ENCODE results near the gene MIB1. TPM values are rescaled to one million over a fixed set of nuclear protein-coding genes. Genes with fewer than 3 reads are reported as not detected.

Gene MIB1
- total and polyA plus RNA-seq, 2 experiments from 2014 or later = 10.8 to 56.7 TPM

- H3K4me3 ChIP-seq = no peak overlapping the region
- Mint-ChIP-seq H3K27me3 (ENCODE audit: insufficient read depth, low read depth, poor library complexity) (peaks cover 9% of the 10 kb centered on the region), H3K9me3 (no peaks in the 10 kb centered on the region), H3K27ac (no peak overlapping the region), H3K4me1 (peaks cover 46% of the 10 kb centered on the region), H3K4me3 (no peak overlapping the region), H3K36me3 (ENCODE audit: low read depth) (no peaks in the 10 kb centered on the region; the same call in 2 of the 3 replicates)
- H3K27ac ChIP-seq (ENCODE audit: low read depth) = no peak overlapping the region
- no peaks in the 10 kb centered on the region for H3K27me3 ChIP-seq (ENCODE audit: insufficient read depth)
- peak; percentile 20 to 21; a peak in 3 of 4 replicates for TF ChIP-seq CTCF (conservative IDR thresholded peaks at IDR 0.05; ENCODE audit: low read depth in 2 of 2)
- TF ChIP-seq ZNF331 (CRISPR knock-in tag; IDR thresholded peaks at IDR 0.05; ENCODE audit: low read depth) = no peak
- H2AFZ ChIP-seq = no peak overlapping the region
- H3K4me2 ChIP-seq = no peak overlapping the region
- H3K79me2 ChIP-seq (replicated peaks; ENCODE audit: insufficient read depth) = peaks cover 83% of the 10 kb centered on the region
- H3K9me2 ChIP-seq (ENCODE audit: insufficient read depth) = no peaks in the 10 kb centered on the region
- peaks cover 28% of the 10 kb centered on the region for H3K4me1 ChIP-seq (ENCODE audit: insufficient read depth)
- ATAC-seq = no peak
- H3K36me3 ChIP-seq (ENCODE audit: insufficient read depth) = no peaks in the 10 kb centered on the region
- peaks cover 50% of the 10 kb centered on the region for H4K20me1 ChIP-seq (replicated peaks; ENCODE audit: insufficient read depth)
- peak; percentile 31 for DNase-seq (ENCODE audit: low spot score)
- H3F3A ChIP-seq (replicated peaks; ENCODE audit: low read depth) = no peaks in the 10 kb centered on the region
Measured at GRCh38 chr18:21745231-21745630, 4.6 kb downstream of the MIB1 start.

- Mint-ChIP-seq H3K27ac (no peak overlapping the region; the same call in 1 of the 2 replicates), H3K27me3 (ENCODE audit: insufficient read depth, low read depth, poor library complexity) (peaks cover 5% of the 10 kb centered on the region), H3K9me3 (no peaks in the 10 kb centered on the region), H3K4me3 (peak overlapping the region; percentile 11; the same call in 1 of the 3 replicates), H3K36me3 (ENCODE audit: low read depth) (no peaks in the 10 kb centered on the region; the same call in 1 of the 3 replicates), H3K4me1 (peaks cover 44% of the 10 kb centered on the region)
- peaks cover 27% of the 10 kb centered on the region for H3K4me1 ChIP-seq (ENCODE audit: insufficient read depth)
- H3K36me3 ChIP-seq (ENCODE audit: insufficient read depth) = no peaks in the 10 kb centered on the region
- H3F3A ChIP-seq (replicated peaks; ENCODE audit: low read depth) = no peaks in the 10 kb centered on the region
- H3K4me2 ChIP-seq = peak overlapping the region; percentile 21
- no peak overlapping the region for H3K4me3 ChIP-seq
- no peak for DNase-seq (ENCODE audit: low spot score)
- 0 out of 2 replicates have a peak overlapping the region, but pooled peaks have one; percentile 12 for H3K27ac ChIP-seq (ENCODE audit: low read depth)
- peaks cover 98% of the 10 kb centered on the region for H3K79me2 ChIP-seq (replicated peaks; ENCODE audit: insufficient read depth)
- ATAC-seq = no peak
- H3K27me3 ChIP-seq (ENCODE audit: insufficient read depth) = no peaks in the 10 kb centered on the region
- no peaks in the 10 kb centered on the region for H3K9me2 ChIP-seq (ENCODE audit: insufficient read depth)
- no peak overlapping the region for H2AFZ ChIP-seq
- H4K20me1 ChIP-seq (replicated peaks; ENCODE audit: insufficient read depth) = peaks cover 54% of the 10 kb centered on the region
- no peak for TF ChIP-seq EZH2 (IDR thresholded peaks at IDR 0.05; ENCODE audit: low read depth, unreplicated experiment)
- no peak for TF ChIP-seq ZNF114 (CRISPR knock-in tag; IDR thresholded peaks at IDR 0.05)
- no peak for TF ChIP-seq STAT1 (IDR thresholded peaks at IDR 0.05; ENCODE audit: unreplicated experiment)
- TF ChIP-seq, protein P1, sequence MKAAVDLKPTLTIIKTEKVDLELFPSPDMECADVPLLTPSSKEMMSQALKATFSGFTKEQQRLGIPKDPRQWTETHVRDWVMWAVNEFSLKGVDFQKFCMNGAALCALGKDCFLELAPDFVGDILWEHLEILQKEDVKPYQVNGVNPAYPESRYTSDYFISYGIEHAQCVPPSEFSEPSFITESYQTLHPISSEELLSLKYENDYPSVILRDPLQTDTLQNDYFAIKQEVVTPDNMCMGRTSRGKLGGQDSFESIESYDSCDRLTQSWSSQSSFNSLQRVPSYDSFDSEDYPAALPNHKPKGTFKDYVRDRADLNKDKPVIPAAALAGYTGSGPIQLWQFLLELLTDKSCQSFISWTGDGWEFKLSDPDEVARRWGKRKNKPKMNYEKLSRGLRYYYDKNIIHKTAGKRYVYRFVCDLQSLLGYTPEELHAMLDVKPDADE (IDR thresholded peaks at IDR 0.05) = no peak
- no peak for TF ChIP-seq ZNF462 (CRISPR knock-in tag; IDR thresholded peaks at IDR 0.05)
- no peak for TF ChIP-seq POLR2AphosphoS5 (IDR thresholded peaks at IDR 0.05; ENCODE audit: low read depth)
- TF ChIP-seq JUNB (IDR thresholded peaks at IDR 0.05; ENCODE audit: unreplicated experiment) = no peak
Measured at GRCh38 chr18:21747268-21747667, 6.7 kb downstream of the MIB1 start.

Data from GM23338 (cell line).